Fibroblast of the aortic adventitia (primary cell): ENCODE results near the gene HMGCS1. TPM values are rescaled to one million over a fixed set of nuclear protein-coding genes. Genes with fewer than 3 reads are reported as not detected.

ENCODE experiments used
- DNase-seq: peaks from one replicate; pipeline ENCODE4 v3.0.0-alpha.2; 2010; ENCODE audit warnings: low read depth
- H3K4me3 ChIP-seq: 2 replicates; pipeline ENCODE4 v1.5.1; 2011; ENCODE audit warnings: low read depth, mild to moderate bottlenecking, control low read depth, low read length, moderate library complexity
- CTCF ChIP-seq: IDR thresholded peaks from 2 replicates; pipeline ENCODE4 v1.5.1; 2011; ENCODE audit warnings: mild to moderate bottlenecking, low read length, control low read depth, inconsistent platforms; ENCODE audit not compliant: insufficient read depth
- total RNA-seq: library from RNA; depleted of rRNA; stranded (reverse); fragments of >200 nt; gene quantifications from 2 replicates; pipeline ENCODE4 v1.2.3, GENCODE V29; 2012; ENCODE audit warnings: low replicate concordance

The HMGCS1 gene
- total RNA-seq, 1 donor, result 37.6 TPM

GRCh38 chr5:43305948-43306565, 7.2 kb downstream of the HMGCS1 start:
- peak; percentile 67 for TF ChIP-seq CTCF
- H3K4me3 ChIP-seq, result no peak overlapping the region
- DNase-seq, result peak; percentile 81

GRCh38 chr5:43304525-43304924, 8.7 kb downstream of the HMGCS1 start:
- no peak for TF ChIP-seq CTCF

GRCh38 chr5:43303242-43303641, 10.0 kb downstream of the HMGCS1 start:
- no peak for DNase-seq
- H3K4me3 ChIP-seq, result no peak overlapping the region
- no peak for TF ChIP-seq CTCF

More at GRCh38 chr5:43304525-43304924, 8.7 kb downstream of the HMGCS1 start:
- H3K4me3 ChIP-seq, result no peak overlapping the region
- peak; percentile 50 for DNase-seq

- no peak for TF ChIP-seq CTCF
- DNase-seq, result no peak
- no peak overlapping the region for H3K4me3 ChIP-seq
These were observed 10.7 kb downstream of the HMGCS1 start for GRCh38 chr5:43302481-43302880.

DNA sequence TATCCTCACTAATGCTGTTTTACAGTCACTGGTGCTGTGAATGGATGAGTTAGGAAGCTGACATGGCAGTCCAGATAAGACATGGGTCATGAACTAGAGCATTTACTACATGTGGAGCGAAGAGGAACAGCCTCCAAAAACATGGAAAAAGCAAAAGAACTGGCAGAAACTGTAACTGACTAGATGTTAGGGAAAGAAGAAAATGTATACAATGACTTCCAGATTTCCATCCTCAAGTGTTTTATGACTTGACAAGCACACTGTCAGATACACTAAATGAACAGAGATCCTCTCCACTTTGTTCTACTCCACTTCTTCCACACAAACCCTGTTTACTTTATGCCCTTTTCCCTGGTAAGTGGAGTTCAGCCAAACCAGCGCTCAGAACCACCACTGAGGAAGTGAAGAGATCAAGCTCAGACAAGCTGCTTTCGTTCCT, 11.5 kb downstream of the HMGCS1 start:
- no peak for DNase-seq
- TF ChIP-seq CTCF, result no peak
- H3K4me3 ChIP-seq, result no peak overlapping the region

GRCh38 chr5:43300112-43300511, 13.1 kb downstream of the HMGCS1 start:
- H3K4me3 ChIP-seq, result no peak overlapping the region
- no peak for DNase-seq
- no peak for TF ChIP-seq CTCF

DNA sequence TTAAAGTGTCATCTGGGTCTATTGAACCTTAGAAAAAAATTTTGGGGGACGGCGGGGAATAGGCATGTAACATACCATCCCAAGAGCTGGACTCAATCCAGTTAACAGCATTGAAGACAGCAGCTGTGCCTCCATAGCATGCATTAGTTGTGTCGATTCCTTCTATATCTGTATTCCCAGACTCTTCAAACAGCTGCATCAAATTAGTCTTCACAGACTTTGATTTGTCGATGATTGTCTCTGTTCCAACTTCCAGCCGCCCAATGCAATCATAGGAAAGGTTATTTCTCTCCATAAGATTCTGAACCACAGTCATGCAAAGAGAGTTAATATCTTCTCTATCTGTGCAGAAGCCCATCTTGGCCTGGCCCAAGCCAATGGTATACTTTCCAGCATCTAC, 14.8 kb downstream of the HMGCS1 start:
- H3K4me3 ChIP-seq, result no peak overlapping the region
- no peak for DNase-seq

More for the DNA sequence above, 14.8 kb downstream of the HMGCS1 start:
- TF ChIP-seq CTCF, result no peak
